Brain microvascular endothelial cell (primary cell): ENCODE results near the gene NEU4.

Experiments
- DNase-seq: peaks from one replicate; pipeline ENCODE4 v3.0.0-alpha.2; 2020
- H3K27ac ChIP-seq: fragments of 250-450 bp; sonication (Bioruptor Pico); 2 replicates; pipeline ENCODE4 v1.5.1; 2020; ENCODE audit warnings: mild to moderate bottlenecking, moderate library complexity
- H3K27me3 ChIP-seq: fragments of 250-450 bp; sonication (Bioruptor Pico); replicated peaks from 2 replicates; pipeline ENCODE4 v1.5.1; 2020; ENCODE audit warnings: mild to moderate bottlenecking
- H3K36me3 ChIP-seq: fragments of 250-450 bp; sonication (Bioruptor Pico); replicated peaks from 2 replicates; pipeline ENCODE4 v1.5.1; 2020; ENCODE audit warnings: mild to moderate bottlenecking
- H3K4me3 ChIP-seq: 2 replicates; pipeline ENCODE4 v1.5.1; 2011; ENCODE audit warnings: low read depth, mild to moderate bottlenecking, control low read depth, low read length, moderate library complexity
- in situ Hi-C: cut with HindIII; loops from 2 replicates; pipeline ENCODE4 v1.10.0; 2017; ENCODE audit warnings: low sequenced_read_pairs, low pct_ligation_motif_present
- TF ChIP-seq, protein P1 (sequence below): IDR thresholded peaks from 2 replicates; pipeline ENCODE4 v1.5.1; 2011; ENCODE audit warnings: low read depth, mild to moderate bottlenecking, moderate library complexity, low read length, control low read depth, inconsistent platforms; ENCODE audit errors: missing control alignments

Gene NEU4

DNA sequence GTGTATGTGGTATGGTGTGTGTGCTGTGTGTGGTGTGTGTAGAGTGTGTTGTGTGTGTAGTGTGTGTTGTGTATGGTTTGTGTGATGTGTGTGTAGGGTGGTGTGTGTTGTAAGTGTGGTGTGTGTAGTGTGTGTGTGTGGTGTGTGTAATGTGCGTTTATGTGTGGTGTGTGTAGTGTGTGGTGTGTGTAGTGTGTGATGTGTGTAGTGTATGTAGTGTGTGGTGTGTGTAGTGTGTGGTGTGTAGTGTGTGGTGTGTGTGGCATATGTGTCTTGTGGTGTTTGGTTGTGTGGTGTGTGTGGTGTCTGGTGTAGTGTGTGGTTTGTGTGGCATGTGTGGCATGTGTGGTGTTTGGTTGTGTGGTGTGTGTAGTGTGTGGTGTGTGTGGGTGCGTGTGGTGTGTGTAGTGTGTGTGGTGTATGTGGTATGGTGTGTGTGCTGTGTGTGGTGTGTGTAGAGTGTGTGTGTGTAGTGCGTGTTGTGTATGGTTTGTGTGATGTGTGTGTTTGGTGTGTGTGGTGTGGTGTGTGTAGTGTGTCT is 56.5 kb downstream of the NEU4 start:
- TF ChIP-seq, protein P1, sequence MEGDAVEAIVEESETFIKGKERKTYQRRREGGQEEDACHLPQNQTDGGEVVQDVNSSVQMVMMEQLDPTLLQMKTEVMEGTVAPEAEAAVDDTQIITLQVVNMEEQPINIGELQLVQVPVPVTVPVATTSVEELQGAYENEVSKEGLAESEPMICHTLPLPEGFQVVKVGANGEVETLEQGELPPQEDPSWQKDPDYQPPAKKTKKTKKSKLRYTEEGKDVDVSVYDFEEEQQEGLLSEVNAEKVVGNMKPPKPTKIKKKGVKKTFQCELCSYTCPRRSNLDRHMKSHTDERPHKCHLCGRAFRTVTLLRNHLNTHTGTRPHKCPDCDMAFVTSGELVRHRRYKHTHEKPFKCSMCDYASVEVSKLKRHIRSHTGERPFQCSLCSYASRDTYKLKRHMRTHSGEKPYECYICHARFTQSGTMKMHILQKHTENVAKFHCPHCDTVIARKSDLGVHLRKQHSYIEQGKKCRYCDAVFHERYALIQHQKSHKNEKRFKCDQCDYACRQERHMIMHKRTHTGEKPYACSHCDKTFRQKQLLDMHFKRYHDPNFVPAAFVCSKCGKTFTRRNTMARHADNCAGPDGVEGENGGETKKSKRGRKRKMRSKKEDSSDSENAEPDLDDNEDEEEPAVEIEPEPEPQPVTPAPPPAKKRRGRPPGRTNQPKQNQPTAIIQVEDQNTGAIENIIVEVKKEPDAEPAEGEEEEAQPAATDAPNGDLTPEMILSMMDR: no peak

DNA sequence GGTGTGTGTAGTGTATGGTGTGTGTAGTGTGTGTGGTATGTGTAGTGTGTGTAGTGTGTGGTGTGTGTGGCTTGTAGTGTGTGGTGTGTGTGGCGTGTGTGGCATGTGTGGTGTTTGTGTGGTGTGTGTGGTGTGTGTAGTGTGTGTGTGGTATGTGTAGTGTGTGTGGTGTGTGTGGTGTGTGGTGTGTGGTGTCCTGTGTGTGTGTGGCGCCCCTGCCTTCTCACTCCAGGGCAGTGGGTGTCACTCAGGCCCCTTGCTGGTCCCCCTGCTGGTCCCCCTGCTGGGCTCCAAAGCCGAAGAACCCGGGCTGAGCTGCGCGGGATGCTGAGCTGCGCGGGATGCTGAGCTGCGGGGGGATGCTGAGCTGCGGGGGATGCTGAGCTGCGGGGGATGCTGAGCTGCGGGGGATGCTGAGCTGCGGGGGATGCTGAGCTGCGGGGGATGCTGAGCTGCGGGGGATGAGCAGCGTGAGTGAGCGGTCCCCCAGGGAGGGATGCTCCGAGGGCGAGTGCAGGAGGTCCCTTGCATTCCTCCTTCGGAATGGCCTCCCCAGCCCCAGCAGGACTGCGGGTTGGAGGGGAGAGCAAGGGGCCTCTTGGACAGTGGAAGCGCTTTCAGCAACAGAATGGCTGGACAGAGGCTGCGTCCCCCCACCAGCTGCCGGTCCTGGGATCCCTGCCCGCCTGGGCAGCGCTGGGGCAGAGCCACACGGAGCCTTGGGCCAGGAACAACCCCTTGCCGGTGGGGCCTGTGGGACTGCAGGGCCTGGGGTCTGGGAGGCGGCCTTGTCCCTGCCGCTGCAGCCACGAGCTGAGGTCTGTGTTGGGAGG is 57.2 kb downstream of the NEU4 start:
- DNase-seq: no peak
- Histone ChIP-seq H3K4me3 (no peak overlapping the region), H3K36me3 (no peaks in the 10 kb centered on the region), H3K27me3 (peaks cover 13% of the 10 kb centered on the region), H3K27ac (no peak overlapping the region)
- in situ Hi-C loops: no loop called here
- TF ChIP-seq, protein P1: peak; percentile 22

More for the DNA sequence above, 56.5 kb downstream of the NEU4 start:
- no peaks in the 10 kb centered on the region for H3K36me3 ChIP-seq
- H3K4me3 ChIP-seq: no peak overlapping the region
- no peak overlapping the region for H3K27ac ChIP-seq
- in situ Hi-C loops: no loop called here
- no peak for DNase-seq
- H3K27me3 ChIP-seq: peaks cover 13% of the 10 kb centered on the region
